CD4-positive, CD25-positive, alpha-beta regulatory T cell (primary cell): ENCODE measurements around the gene SHMT1. TPM values are rescaled to one million over a fixed set of nuclear protein-coding genes. Genes with fewer than 3 reads are reported as not detected.

ENCODE experiments used
- ATAC-seq, 2 donors: fragments of 150-1000 bp; cut with Tn5 transposase; one replicate each; pipeline ENCODE4 v1.10.0; 2021; ENCODE audit warnings: low read depth in 2 of 2, moderate number of reproducible peaks in 2 of 2, moderate library complexity in 1 of 2
- DNase-seq, 3 donors: peaks; one replicate each; pipeline versions ENCODE4 v3.0.0 to v3.0.0-alpha.2; 2012 to 2022; ENCODE audit warnings: mixed read lengths in 1 of 3
- H3K27ac ChIP-seq: one replicate; pipeline ENCODE4 v1.7.0; 2013; ENCODE audit warnings: mild to moderate bottlenecking, low read length; ENCODE audit not compliant: insufficient read depth, poor library complexity, severe bottlenecking
- H3K27me3 ChIP-seq: one replicate; pipeline ENCODE4 v1.7.0; 2013; ENCODE audit warnings: low read length; ENCODE audit not compliant: control insufficient read depth, insufficient read depth
- H3K36me3 ChIP-seq: one replicate; pipeline ENCODE4 v1.7.0; 2013; ENCODE audit warnings: mild to moderate bottlenecking, low read length, moderate library complexity; ENCODE audit not compliant: control insufficient read depth, insufficient read depth
- H3K4me1 ChIP-seq: 2 replicates; pipeline ENCODE4 v1.7.0; 2013; ENCODE audit warnings: mild to moderate bottlenecking, low read length; ENCODE audit not compliant: insufficient read depth, control insufficient read depth, poor library complexity, severe bottlenecking
- H3K4me3 ChIP-seq: one replicate; pipeline ENCODE4 v1.7.0; 2013; ENCODE audit warnings: low read depth, mild to moderate bottlenecking, low read length, moderate library complexity
- H3K9me3 ChIP-seq, 2 experiments: 1 replicate in 1 of 2; 2 replicates in 1 of 2; pipeline ENCODE4 v1.7.0; 2013; ENCODE audit warnings: low read length in 2 of 2, mild to moderate bottlenecking in 1 of 2, moderate library complexity in 1 of 2; ENCODE audit not compliant: control insufficient read depth in 2 of 2
- H3K27ac Mint-ChIP-seq, 3 donors: one replicate each; pipeline ENCODE4 v1.8.0; 2020 to 2022; ENCODE audit warnings: mild to moderate bottlenecking in 3 of 3, mixed read lengths in 3 of 3, moderate library complexity in 2 of 3
- H3K27me3 Mint-ChIP-seq: one replicate; pipeline ENCODE4 v1.8.0; 2022; ENCODE audit warnings: mild to moderate bottlenecking, mixed read lengths
- H3K36me3 Mint-ChIP-seq: one replicate; pipeline ENCODE4 v1.8.0; 2020; ENCODE audit warnings: mixed read lengths
- H3K4me1 Mint-ChIP-seq, 4 donors: one replicate each; pipeline ENCODE4 v1.8.0; 2020 to 2022; ENCODE audit warnings: mixed read lengths in 4 of 4, mild to moderate bottlenecking in 1 of 4
- H3K4me3 Mint-ChIP-seq, 4 donors: one replicate each; pipeline ENCODE4 v1.8.0; 2020 to 2022; ENCODE audit warnings: mild to moderate bottlenecking in 4 of 4, mixed read lengths in 4 of 4, moderate library complexity in 3 of 4
- H3K9me3 Mint-ChIP-seq, 7 donors: one replicate each; pipeline ENCODE4 v1.8.0; 2020 to 2022; ENCODE audit warnings: mixed read lengths in 7 of 7, mild to moderate bottlenecking in 3 of 7, moderate library complexity in 2 of 7
- polyA plus RNA-seq, 4 donors: library from polyadenylated mRNA; unstranded; fragments of 300-500 nt; fragmentation: Illumina TruSeq; gene quantifications; one replicate each; pipeline ENCODE4 v1.2.3, GENCODE V29; 2021
- total RNA-seq: library from RNA; stranded (reverse); gene quantifications from one replicate; pipeline ENCODE4 v1.2.3, GENCODE V29; 2022

The SHMT1 gene
- total and polyA plus RNA-seq, 5 donors from 2014 or later = 19.0 to 44.7 (median 34.5) TPM

- Histone ChIP-seq H3K9me3 (no peaks in the 10 kb centered on the region), H3K4me3 (no peak overlapping the region), H3K27me3 (no peaks in the 10 kb centered on the region), H3K36me3 (peaks cover 57% of the 10 kb centered on the region), H3K27ac (no peak overlapping the region), H3K4me1 (no peaks in the 10 kb centered on the region)
- Mint-ChIP-seq H3K4me1 (peaks cover 4 to 23% (median 11%) of the 10 kb centered on the region in 4 donors), H3K36me3 (peaks cover 16% of the 10 kb centered on the region), H3K27ac (peak overlapping the region in 1 of 3 donors; percentile 45), H3K27me3 (no peaks in the 10 kb centered on the region), H3K9me3 (no peaks in the 10 kb centered on the region), H3K4me3 (no peak overlapping the region)
- no peak for ATAC-seq
- DNase-seq = no peak
Measured at GRCh38 chr17:18328643-18329204, 34.6 kb downstream of the SHMT1 start.

- ATAC-seq = no peak
- no peak overlapping the region for H3K4me3 ChIP-seq
- H3K4me1 Mint-ChIP-seq = peaks cover 4 to 28% (median 11%) of the 10 kb centered on the region in 4 donors
- H3K27me3 Mint-ChIP-seq = no peaks in the 10 kb centered on the region
- H3K36me3 ChIP-seq = peaks cover 65% of the 10 kb centered on the region
- H3K4me1 ChIP-seq = no peaks in the 10 kb centered on the region
- DNase-seq = no peak
- H3K4me3 Mint-ChIP-seq = no peak overlapping the region
- no peak overlapping the region for H3K27ac ChIP-seq
- H3K27ac Mint-ChIP-seq = peak overlapping the region in 1 of 3 donors; percentile 20
- no peaks in the 10 kb centered on the region for H3K9me3 ChIP-seq
- H3K36me3 Mint-ChIP-seq = peaks cover 22% of the 10 kb centered on the region
- no peaks in the 10 kb centered on the region for H3K9me3 Mint-ChIP-seq
- no peaks in the 10 kb centered on the region for H3K27me3 ChIP-seq
Measured at GRCh38 chr17:18327556-18327955, 35.8 kb downstream of the SHMT1 start.

- H3K4me3 ChIP-seq = no peak overlapping the region
- no peaks in the 10 kb centered on the region for H3K4me1 ChIP-seq
- H3K27me3 ChIP-seq = no peaks in the 10 kb centered on the region
- Mint-ChIP-seq H3K27me3 (no peaks in the 10 kb centered on the region), H3K36me3 (peaks cover 23% of the 10 kb centered on the region), H3K27ac (peak overlapping the region in 1 of 3 donors; percentile 55), H3K9me3 (no peaks in the 10 kb centered on the region), H3K4me3 (no peak overlapping the region), H3K4me1 (peaks cover 4 to 29% (median 10%) of the 10 kb centered on the region in 4 donors)
- no peak for ATAC-seq
- DNase-seq = no peak
- H3K9me3 ChIP-seq = no peaks in the 10 kb centered on the region
- no peak overlapping the region for H3K27ac ChIP-seq
- peaks cover 64% of the 10 kb centered on the region for H3K36me3 ChIP-seq
Measured at GRCh38 chr17:18327093-18327492, 36.3 kb downstream of the SHMT1 start.

- ATAC-seq = no peak
- Mint-ChIP-seq H3K27me3 (no peaks in the 10 kb centered on the region), H3K9me3 (no peaks in the 10 kb centered on the region), H3K36me3 (peaks cover 20% of the 10 kb centered on the region), H3K27ac (peak overlapping the region in 2 of 3 donors; percentile 49 to 55), H3K4me3 (no peak overlapping the region), H3K4me1 (peaks cover 0 to 26% (median 8%) of the 10 kb centered on the region in 4 donors)
- H3K4me1 ChIP-seq = no peaks in the 10 kb centered on the region
- no peaks in the 10 kb centered on the region for H3K27me3 ChIP-seq
- H3K9me3 ChIP-seq = no peaks in the 10 kb centered on the region
- peaks cover 64% of the 10 kb centered on the region for H3K36me3 ChIP-seq
- H3K4me3 ChIP-seq = no peak overlapping the region
- no peak for DNase-seq
- no peak overlapping the region for H3K27ac ChIP-seq
Measured at GRCh38 chr17:18326572-18326971, 36.8 kb downstream of the SHMT1 start.

GRCh38 chr17:18326039-18326438 is 37.3 kb downstream of the SHMT1 start:
- no peak for DNase-seq
- Mint-ChIP-seq H3K4me1 (peaks cover 0 to 31% (median 10%) of the 10 kb centered on the region in 4 donors), H3K9me3 (no peaks in the 10 kb centered on the region), H3K4me3 (no peak overlapping the region), H3K27ac (peak overlapping the region in 1 of 3 donors; percentile 49), H3K36me3 (peaks cover 20% of the 10 kb centered on the region), H3K27me3 (no peaks in the 10 kb centered on the region)
- H3K9me3 ChIP-seq = no peaks in the 10 kb centered on the region
- no peaks in the 10 kb centered on the region for H3K27me3 ChIP-seq
- no peak overlapping the region for H3K4me3 ChIP-seq
- peaks cover 2% of the 10 kb centered on the region for H3K4me1 ChIP-seq
- no peak overlapping the region for H3K27ac ChIP-seq
- H3K36me3 ChIP-seq = peaks cover 66% of the 10 kb centered on the region
- ATAC-seq = no peak

GRCh38 chr17:18324140-18325050 is 39.0 kb downstream of the SHMT1 start:
- no peaks in the 10 kb centered on the region for H3K27me3 ChIP-seq
- H3K36me3 Mint-ChIP-seq = peaks cover 27% of the 10 kb centered on the region
- peaks cover 70% of the 10 kb centered on the region for H3K36me3 ChIP-seq
- peaks cover 0 to 47% (median 22%) of the 10 kb centered on the region in 4 donors for H3K4me1 Mint-ChIP-seq
- ATAC-seq (no peak), DNase-seq (no peak)
- no peaks in the 10 kb centered on the region for H3K9me3 Mint-ChIP-seq
- H3K4me1 ChIP-seq = peaks cover 18% of the 10 kb centered on the region
- H3K27ac ChIP-seq = no peak overlapping the region
- H3K9me3 ChIP-seq = no peaks in the 10 kb centered on the region
- no peak overlapping the region for H3K4me3 Mint-ChIP-seq
- no peaks in the 10 kb centered on the region for H3K27me3 Mint-ChIP-seq
- no peak overlapping the region for H3K27ac Mint-ChIP-seq
- H3K4me3 ChIP-seq = no peak overlapping the region

- H3K27me3 ChIP-seq = no peaks in the 10 kb centered on the region
- no peak overlapping the region for H3K4me3 ChIP-seq
- no peak overlapping the region for H3K27ac Mint-ChIP-seq
- ATAC-seq = no peak
- H3K9me3 Mint-ChIP-seq = no peaks in the 10 kb centered on the region
- H3K27me3 Mint-ChIP-seq = no peaks in the 10 kb centered on the region
- peaks cover 67% of the 10 kb centered on the region for H3K36me3 ChIP-seq
- peaks cover 0 to 55% (median 24%) of the 10 kb centered on the region in 4 donors for H3K4me1 Mint-ChIP-seq
- H3K27ac ChIP-seq = no peak overlapping the region
- no peak for DNase-seq
- H3K4me3 Mint-ChIP-seq = no peak overlapping the region
- peaks cover 26% of the 10 kb centered on the region for H3K4me1 ChIP-seq
- H3K36me3 Mint-ChIP-seq = peaks cover 34% of the 10 kb centered on the region
- no peaks in the 10 kb centered on the region for H3K9me3 ChIP-seq
Measured at GRCh38 chr17:18323507-18324139, 39.7 kb downstream of the SHMT1 start.
